PC-9 (cell line): ENCODE measurements around the gene COMMD4.

Experiments used
- CTCF ChIP-seq: fragments of 200-600 bp; sonication (generic); conservative IDR thresholded peaks from 2 replicates; pipeline ENCODE4 v1.6.1; 2017; ENCODE audit warnings: mixed run types, antibody characterized with exemption, mild to moderate bottlenecking, moderate library complexity
- EZH2 ChIP-seq: fragments of 200-600 bp; sonication (generic); IDR thresholded peaks from 2 replicates; pipeline ENCODE4 v1.8.0; 2017; ENCODE audit warnings: antibody characterized with exemption, low read depth

GRCh38 chr15:75321711-75322110 is 14.2 kb upstream of the COMMD4 start:
- no peak for TF ChIP-seq CTCF
- no peak for TF ChIP-seq EZH2
